Measurements from ENCODE around the gene TBX20. TPM values are rescaled to one million over a fixed set of nuclear protein-coding genes. Genes with fewer than 3 reads are reported as not detected.
A peak's percentile ranks its signal among the peaks of the same experiment; 100 is the strongest.

Gene TBX20
- total and polyA plus RNA-seq, 3 experiments from 2014 or later = not detected

- POLR2A ChIA-PET = no interaction called here
- Mint-ChIP-seq H3K27ac (no peak overlapping the region), H3K9me3 (peaks cover 0 to 5% (median 0%) of the 10 kb centered on the region in 5 donors), H3K36me3 (no peaks in the 10 kb centered on the region), H3K27me3 (peaks cover 30 to 51% of the 10 kb centered on the region in 2 donors), H3K4me1 (no peaks in the 10 kb centered on the region), H3K4me3 (no peak overlapping the region)
- CTCF ChIA-PET = no interaction called here
- no peak overlapping the region for H3K4me3 ChIP-seq (ENCODE audit: low read length)
- no peak for DNase-seq
- H3K27ac ChIP-seq (ENCODE audit: low read depth, low read length) = no peak overlapping the region
- H3K36me3 ChIP-seq (ENCODE audit: insufficient read depth, low read length) = no peaks in the 10 kb centered on the region
- H3K27me3 ChIP-seq (ENCODE audit: insufficient read depth, low read length, poor library complexity, severe bottlenecking) = no peaks in the 10 kb centered on the region
- H3K4me1 ChIP-seq (ENCODE audit: insufficient read depth, low read length) = no peaks in the 10 kb centered on the region
- H3K9me3 ChIP-seq (ENCODE audit: low read length) = no peaks in the 10 kb centered on the region
These were observed 15.1 kb upstream of the TBX20 start for GRCh38 chr7:35268953-35269352.

GRCh38 chr7:35267411-35267810 is 13.5 kb upstream of the TBX20 start:
- Mint-ChIP-seq H3K9me3 (peaks cover 0 to 5% (median 0%) of the 10 kb centered on the region in 5 donors), H3K4me3 (no peak overlapping the region), H3K27me3 (peaks cover 40 to 55% of the 10 kb centered on the region in 2 donors), H3K4me1 (no peaks in the 10 kb centered on the region), H3K27ac (no peak overlapping the region), H3K36me3 (no peaks in the 10 kb centered on the region)
- ChIA-PET CTCF (no interaction called here), POLR2A (no interaction called here)
- H3K27me3 ChIP-seq (ENCODE audit: insufficient read depth, low read length, poor library complexity, severe bottlenecking) = no peaks in the 10 kb centered on the region
- no peak overlapping the region for H3K27ac ChIP-seq (ENCODE audit: low read depth, low read length)
- H3K9me3 ChIP-seq (ENCODE audit: low read length) = no peaks in the 10 kb centered on the region
- no peak for DNase-seq
- no peaks in the 10 kb centered on the region for H3K36me3 ChIP-seq (ENCODE audit: insufficient read depth, low read length)
- H3K4me1 ChIP-seq (ENCODE audit: insufficient read depth, low read length) = no peaks in the 10 kb centered on the region
- no peak overlapping the region for H3K4me3 ChIP-seq (ENCODE audit: low read length)

GRCh38 chr7:35263396-35263795 is 9.5 kb upstream of the TBX20 start:
- no peak for DNase-seq
- Mint-ChIP-seq H3K4me1 (peaks cover 0 to 4% (median 3%) of the 10 kb centered on the region in 3 donors), H3K27me3 (peaks cover 68 to 72% of the 10 kb centered on the region in 2 donors), H3K9me3 (peaks cover 0 to 18% (median 6%) of the 10 kb centered on the region in 5 donors), H3K4me3 (no peak overlapping the region), H3K36me3 (no peaks in the 10 kb centered on the region), H3K27ac (no peak overlapping the region)
- CTCF ChIA-PET = no interaction called here
- Histone ChIP-seq H3K27me3 (ENCODE audit: insufficient read depth, low read length, poor library complexity, severe bottlenecking) (peaks cover 22% of the 10 kb centered on the region), H3K4me1 (ENCODE audit: insufficient read depth, low read length) (no peaks in the 10 kb centered on the region), H3K9me3 (ENCODE audit: low read length) (no peaks in the 10 kb centered on the region), H3K36me3 (ENCODE audit: insufficient read depth, low read length) (no peaks in the 10 kb centered on the region), H3K4me3 (ENCODE audit: low read length) (no peak overlapping the region), H3K27ac (ENCODE audit: low read depth, low read length) (no peak overlapping the region)
- POLR2A ChIA-PET = no interaction called here

GRCh38 chr7:35261476-35262285 is 7.8 kb upstream of the TBX20 start:
- no peak overlapping the region for H3K27ac ChIP-seq (ENCODE audit: low read depth, low read length)
- no peaks in the 10 kb centered on the region for H3K36me3 ChIP-seq (ENCODE audit: insufficient read depth, low read length)
- H3K27me3 ChIP-seq (ENCODE audit: insufficient read depth, low read length, poor library complexity, severe bottlenecking) = peaks cover 36% of the 10 kb centered on the region
- CTCF ChIA-PET = no interaction called here
- no peak for DNase-seq
- no peaks in the 10 kb centered on the region for H3K4me1 ChIP-seq (ENCODE audit: insufficient read depth, low read length)
- Mint-ChIP-seq H3K27me3 (peaks cover 78 to 84% of the 10 kb centered on the region in 2 donors), H3K36me3 (no peaks in the 10 kb centered on the region), H3K4me3 (no peak overlapping the region), H3K9me3 (peaks cover under 1 to 20% (median 8%) of the 10 kb centered on the region in 5 donors), H3K27ac (no peak overlapping the region), H3K4me1 (peaks cover 0 to 8% (median 5%) of the 10 kb centered on the region in 3 donors)
- POLR2A ChIA-PET = no interaction called here
- H3K9me3 ChIP-seq (ENCODE audit: low read length) = no peaks in the 10 kb centered on the region
- no peak overlapping the region for H3K4me3 ChIP-seq (ENCODE audit: low read length)

- ChIA-PET POLR2A (no interaction called here), CTCF (no interaction called here)
- H3K27me3 Mint-ChIP-seq = peaks cover 82 to 87% of the 10 kb centered on the region in 2 donors
- H3K9me3 ChIP-seq (ENCODE audit: low read length) = no peaks in the 10 kb centered on the region
- DNase-seq = no peak
- no peak overlapping the region for H3K4me3 Mint-ChIP-seq
- H3K4me1 ChIP-seq (ENCODE audit: insufficient read depth, low read length) = no peaks in the 10 kb centered on the region
- H3K36me3 Mint-ChIP-seq = no peaks in the 10 kb centered on the region
- peaks cover 42% of the 10 kb centered on the region for H3K27me3 ChIP-seq (ENCODE audit: insufficient read depth, low read length, poor library complexity, severe bottlenecking)
- no peak overlapping the region for H3K27ac ChIP-seq (ENCODE audit: low read depth, low read length)
- peaks cover 0 to 8% (median 5%) of the 10 kb centered on the region in 3 donors for H3K4me1 Mint-ChIP-seq
- no peak overlapping the region for H3K4me3 ChIP-seq (ENCODE audit: low read length)
- H3K27ac Mint-ChIP-seq = peak overlapping the region in 1 of 8 donors; percentile 39
- H3K9me3 Mint-ChIP-seq = peaks cover 5 to 25% (median 12%) of the 10 kb centered on the region in 5 donors
- no peaks in the 10 kb centered on the region for H3K36me3 ChIP-seq (ENCODE audit: insufficient read depth, low read length)
These were observed 7.1 kb upstream of the TBX20 start for GRCh38 chr7:35261041-35261440.

- Mint-ChIP-seq H3K4me3 (peak overlapping the region in 1 of 7 donors; percentile 4), H3K9me3 (peaks cover 5 to 27% (median 15%) of the 10 kb centered on the region in 5 donors), H3K27me3 (peaks cover 83 to 87% of the 10 kb centered on the region in 2 donors), H3K36me3 (no peaks in the 10 kb centered on the region), H3K27ac (no peak overlapping the region), H3K4me1 (peaks cover 0 to 8% (median 5%) of the 10 kb centered on the region in 3 donors)
- H3K27ac ChIP-seq (ENCODE audit: low read depth, low read length) = no peak overlapping the region
- DNase-seq = no peak
- peaks cover 50% of the 10 kb centered on the region for H3K27me3 ChIP-seq (ENCODE audit: insufficient read depth, low read length, poor library complexity, severe bottlenecking)
- H3K4me3 ChIP-seq (ENCODE audit: low read length) = no peak overlapping the region
- H3K36me3 ChIP-seq (ENCODE audit: insufficient read depth, low read length) = no peaks in the 10 kb centered on the region
- ChIA-PET CTCF (no interaction called here), POLR2A (no interaction called here)
- no peaks in the 10 kb centered on the region for H3K4me1 ChIP-seq (ENCODE audit: insufficient read depth, low read length)
- H3K9me3 ChIP-seq (ENCODE audit: low read length) = no peaks in the 10 kb centered on the region
These were observed 6.3 kb upstream of the TBX20 start for GRCh38 chr7:35260246-35260645.

- DNase-seq = no peak
- peaks cover 80 to 85% of the 10 kb centered on the region in 2 donors for H3K27me3 Mint-ChIP-seq
- H3K27me3 ChIP-seq (ENCODE audit: insufficient read depth, low read length, poor library complexity, severe bottlenecking) = peaks cover 55% of the 10 kb centered on the region
- no peak overlapping the region for H3K27ac ChIP-seq (ENCODE audit: low read depth, low read length)
- POLR2A ChIA-PET = no interaction called here
- no peaks in the 10 kb centered on the region for H3K4me1 ChIP-seq (ENCODE audit: insufficient read depth, low read length)
- H3K36me3 Mint-ChIP-seq = no peaks in the 10 kb centered on the region
- no peak overlapping the region for H3K4me3 Mint-ChIP-seq
- peaks cover 5 to 29% (median 16%) of the 10 kb centered on the region in 5 donors for H3K9me3 Mint-ChIP-seq
- no peaks in the 10 kb centered on the region for H3K36me3 ChIP-seq (ENCODE audit: insufficient read depth, low read length)
- H3K4me1 Mint-ChIP-seq = peaks cover 0 to 8% (median 5%) of the 10 kb centered on the region in 3 donors
- H3K9me3 ChIP-seq (ENCODE audit: low read length) = no peaks in the 10 kb centered on the region
- peak overlapping the region in 1 of 8 donors; percentile 75 for H3K27ac Mint-ChIP-seq
- H3K4me3 ChIP-seq (ENCODE audit: low read length) = no peak overlapping the region
- CTCF ChIA-PET = no interaction called here
These were observed 5.6 kb upstream of the TBX20 start for GRCh38 chr7:35259523-35259908.

- H3K27ac Mint-ChIP-seq = peak overlapping the region in 1 of 8 donors; percentile 75
- H3K36me3 ChIP-seq (ENCODE audit: insufficient read depth, low read length) = no peaks in the 10 kb centered on the region
- H3K4me1 Mint-ChIP-seq = peaks cover 0 to 8% (median 5%) of the 10 kb centered on the region in 3 donors
- CTCF ChIA-PET = no interaction called here
- H3K4me1 ChIP-seq (ENCODE audit: insufficient read depth, low read length) = no peaks in the 10 kb centered on the region
- H3K27me3 ChIP-seq (ENCODE audit: insufficient read depth, low read length, poor library complexity, severe bottlenecking) = peaks cover 58% of the 10 kb centered on the region
- peaks cover 78 to 88% of the 10 kb centered on the region in 2 donors for H3K27me3 Mint-ChIP-seq
- H3K36me3 Mint-ChIP-seq = no peaks in the 10 kb centered on the region
- H3K4me3 ChIP-seq (ENCODE audit: low read length) = no peak overlapping the region
- no peaks in the 10 kb centered on the region for H3K9me3 ChIP-seq (ENCODE audit: low read length)
- peak overlapping the region in 1 of 7 donors; percentile 54 for H3K4me3 Mint-ChIP-seq
- POLR2A ChIA-PET = no interaction called here
- peaks cover 5 to 32% (median 16%) of the 10 kb centered on the region in 5 donors for H3K9me3 Mint-ChIP-seq
- H3K27ac ChIP-seq (ENCODE audit: low read depth, low read length) = no peak overlapping the region
- DNase-seq = no peak
These were observed 5.1 kb upstream of the TBX20 start for GRCh38 chr7:35258868-35259522.
